ENCODE measurements around the gene HYAL1.

Gene HYAL1

GRCh38 chr3:50264964-50265485 is 38.3 kb downstream of the HYAL1 start:
- no peak for TF ChIP-seq ZFX (IDR thresholded peaks at IDR 0.05; ENCODE audit: borderline replicate concordance)
- no peak for TF ChIP-seq CTCF (IDR thresholded peaks at IDR 0.05)
- H3K27ac ChIP-seq, result peak overlapping the region; percentile 73; the same call in 1 of the 2 replicates

- peak overlapping the region; percentile 25 for H3K27ac ChIP-seq
- TF ChIP-seq CTCF (IDR thresholded peaks at IDR 0.05) (no peak), ZFX (IDR thresholded peaks at IDR 0.05; ENCODE audit: borderline replicate concordance) (no peak)
Observed at GRCh38 chr3:50264383-50264963, 38.9 kb downstream of the HYAL1 start.

GRCh38 chr3:50263478-50264382 is 39.6 kb downstream of the HYAL1 start:
- peak overlapping the region; percentile 27; the same call in 1 of the 2 replicates for H3K27ac ChIP-seq
- TF ChIP-seq CTCF (IDR thresholded peaks at IDR 0.05) (no peak), ZFX (IDR thresholded peaks at IDR 0.05; ENCODE audit: borderline replicate concordance) (no peak)

GRCh38 chr3:50262778-50263177 is 40.6 kb downstream of the HYAL1 start:
- H3K27ac ChIP-seq, result peak overlapping the region; percentile 27
- no peak for TF ChIP-seq CTCF (IDR thresholded peaks at IDR 0.05)

GRCh38 chr3:50262200-50262599 is 41.2 kb downstream of the HYAL1 start:
- H3K27ac ChIP-seq, result peak overlapping the region; percentile 27; the same call in 1 of the 2 replicates

- peak overlapping the region; percentile 84 for H3K27ac ChIP-seq
- TF ChIP-seq ZFX (IDR thresholded peaks at IDR 0.05; ENCODE audit: borderline replicate concordance) (no peak), CTCF (IDR thresholded peaks at IDR 0.05) (no peak)
Observed at GRCh38 chr3:50261505-50261904, 41.9 kb downstream of the HYAL1 start.

GRCh38 chr3:50260942-50261441 is 42.4 kb downstream of the HYAL1 start:
- H3K27ac ChIP-seq, result peak overlapping the region; percentile 84
- TF ChIP-seq CTCF (IDR thresholded peaks at IDR 0.05) (no peak), ZFX (IDR thresholded peaks at IDR 0.05; ENCODE audit: borderline replicate concordance) (no peak)

Data from 22Rv1 (cell line).